PC-3 (cell line): Measurements from ENCODE around the gene FAM3B. TPM values are rescaled to one million over a fixed set of nuclear protein-coding genes. Genes with fewer than 3 reads are reported as not detected.

Source experiments
- ATAC-seq: fragments of 200-7000 bp; cut with Tn5 transposase; 2 replicates; pipeline ENCODE4 v1.9.1; 2020; ENCODE audit warnings: mild to moderate bottlenecking, moderate library complexity
- BruUV-seq: library from RNA; stranded (reverse); fragments of 400-500 nt; replicated peaks from 2 replicates; lab custom pipeline; 2021; lab: Mats Ljungman, UMichigan
- CTCF ChIA-PET: fragments of 300-600 bp; sonication (Branson Sonifier 250); formaldehyde crosslinking; loops from one replicate; lab custom pipeline; 2022; ENCODE audit warnings: antibody characterized with exemption; lab: Charles Lee
- POLR2A ChIA-PET: fragments of 300-600 bp; sonication (Branson Sonifier 250); formaldehyde crosslinking; loops from one replicate; lab custom pipeline; 2022; ENCODE audit warnings: antibody characterized with exemption; ENCODE audit not compliant: unreplicated experiment; lab: Charles Lee
- DNase-seq: peaks from one replicate; pipeline ENCODE4 v3.0.0-alpha.2; 2015
- H2AFZ ChIP-seq: fragments of 300-600 bp; sonication (generic); 2 replicates; pipeline ENCODE4 v1.6.0; 2016; ENCODE audit warnings: antibody characterized with exemption, low read length
- H3F3A ChIP-seq: fragments of 300-600 bp; sonication (generic); one replicate; pipeline ENCODE4 v1.6.0; 2017; ENCODE audit warnings: antibody characterized with exemption, low read length, control low read depth, mild to moderate bottlenecking; ENCODE audit not compliant: unreplicated experiment
- H3K27ac ChIP-seq: fragments of 300-600 bp; sonication (generic); 2 replicates; pipeline ENCODE4 v1.5.1; 2016; ENCODE audit warnings: mild to moderate bottlenecking, low read length
- H3K27me3 ChIP-seq: fragments of 300-600 bp; sonication (generic); 2 replicates; pipeline ENCODE4 v1.6.1; 2016; ENCODE audit warnings: low read length, mixed read lengths
- H3K36me3 ChIP-seq: fragments of 300-600 bp; sonication (generic); 2 replicates; pipeline ENCODE4 v1.6.1; 2016; ENCODE audit warnings: low read depth, mixed run types, low read length, mixed read lengths
- H3K4me1 ChIP-seq: fragments of 300-600 bp; sonication (generic); 2 replicates; pipeline ENCODE4 v1.5.1; 2016; ENCODE audit warnings: low read length; ENCODE audit not compliant: insufficient read depth
- H3K4me2 ChIP-seq: fragments of 300-600 bp; sonication (generic); 2 replicates; pipeline ENCODE4 v1.6.0; 2016; ENCODE audit warnings: low read length
- H3K4me3 ChIP-seq: fragments of 300-600 bp; sonication (generic); 2 replicates; pipeline ENCODE4 v1.5.1; 2016; ENCODE audit warnings: mild to moderate bottlenecking, low read length, mixed read lengths
- H3K79me2 ChIP-seq: fragments of 300-600 bp; sonication (generic); 2 replicates; pipeline ENCODE4 v1.6.1; 2017; ENCODE audit warnings: low read length, mixed read lengths
- H3K9ac ChIP-seq: fragments of 300-600 bp; sonication (generic); 2 replicates; pipeline ENCODE4 v1.6.0; 2016; ENCODE audit warnings: mild to moderate bottlenecking, low read length
- H3K9me2 ChIP-seq: fragments of 300-600 bp; sonication (generic); replicated peaks from 2 replicates; pipeline ENCODE4 v1.6.1; 2016; ENCODE audit warnings: mixed run types, low read length, mixed read lengths
- H3K9me3 ChIP-seq: fragments of 300-600 bp; sonication (generic); 2 replicates; pipeline ENCODE4 v1.6.1; 2016; ENCODE audit warnings: low read length, mixed read lengths
- H4K20me1 ChIP-seq: fragments of 300-600 bp; sonication (generic); 2 replicates; pipeline ENCODE4 v1.6.1; 2016; ENCODE audit warnings: low read length, mixed read lengths
- EZH2 ChIP-seq: fragments of 300-600 bp; sonication (generic); IDR thresholded peaks from one replicate; pipeline ENCODE4 v1.6.1; 2017; ENCODE audit warnings: antibody characterized with exemption, mild to moderate bottlenecking, low read length; ENCODE audit not compliant: unreplicated experiment
- EZH2phosphoT487 ChIP-seq: fragments of 300-600 bp; sonication (generic); IDR thresholded peaks from 2 replicates; pipeline ENCODE4 v1.6.1; 2018; ENCODE audit warnings: mild to moderate bottlenecking, antibody characterized with exemption, low read length, borderline replicate concordance
- intact Hi-C: fragments of 100-400 bp; cut with micrococcal nuclease; formaldehyde crosslinking; loops from 2 replicates; pipeline ENCODE4 v1.9.0; 2023
- total RNA-seq: library from RNA; depleted of rRNA; stranded (reverse); fragments of >200 nt; gene quantifications from 2 replicates; pipeline ENCODE4 v1.2.3, GENCODE V29; 2014
- TF ChIP-seq, protein P1 (sequence below): fragments of 300-600 bp; sonication (generic); conservative IDR thresholded peaks from 2 replicates; pipeline ENCODE4 v1.5.1; 2017; ENCODE audit warnings: antibody characterized with exemption, low read depth, mild to moderate bottlenecking, low read length

The FAM3B gene
- total RNA-seq, 1 experiment from 2014 or later, result not detected

- Histone ChIP-seq H3K9me3 (no peaks in the 10 kb centered on the region), H3K36me3 (no peaks in the 10 kb centered on the region), H3K4me3 (no peak overlapping the region), H3K9me2 (no peaks in the 10 kb centered on the region), H3K27ac (no peak overlapping the region), H3K79me2 (no peaks in the 10 kb centered on the region), H3F3A (no peaks in the 10 kb centered on the region), H3K27me3 (0 out of 2 replicates have a peak, but pooled peaks cover 10% of the 10 kb centered on the region), H2AFZ (no peak overlapping the region), H3K4me2 (no peak overlapping the region), H4K20me1 (no peaks in the 10 kb centered on the region), H3K9ac (no peak overlapping the region), H3K4me1 (no peaks in the 10 kb centered on the region)
- intact Hi-C loops, result no loop called here
- ChIA-PET POLR2A (no interaction called here), CTCF (no interaction called here)
- DNase-seq (no peak), ATAC-seq (no peak)
- BruUV-seq, result no TSS peak
- TF ChIP-seq, protein P1, sequence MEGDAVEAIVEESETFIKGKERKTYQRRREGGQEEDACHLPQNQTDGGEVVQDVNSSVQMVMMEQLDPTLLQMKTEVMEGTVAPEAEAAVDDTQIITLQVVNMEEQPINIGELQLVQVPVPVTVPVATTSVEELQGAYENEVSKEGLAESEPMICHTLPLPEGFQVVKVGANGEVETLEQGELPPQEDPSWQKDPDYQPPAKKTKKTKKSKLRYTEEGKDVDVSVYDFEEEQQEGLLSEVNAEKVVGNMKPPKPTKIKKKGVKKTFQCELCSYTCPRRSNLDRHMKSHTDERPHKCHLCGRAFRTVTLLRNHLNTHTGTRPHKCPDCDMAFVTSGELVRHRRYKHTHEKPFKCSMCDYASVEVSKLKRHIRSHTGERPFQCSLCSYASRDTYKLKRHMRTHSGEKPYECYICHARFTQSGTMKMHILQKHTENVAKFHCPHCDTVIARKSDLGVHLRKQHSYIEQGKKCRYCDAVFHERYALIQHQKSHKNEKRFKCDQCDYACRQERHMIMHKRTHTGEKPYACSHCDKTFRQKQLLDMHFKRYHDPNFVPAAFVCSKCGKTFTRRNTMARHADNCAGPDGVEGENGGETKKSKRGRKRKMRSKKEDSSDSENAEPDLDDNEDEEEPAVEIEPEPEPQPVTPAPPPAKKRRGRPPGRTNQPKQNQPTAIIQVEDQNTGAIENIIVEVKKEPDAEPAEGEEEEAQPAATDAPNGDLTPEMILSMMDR, result no peak
- TF ChIP-seq EZH2 (no peak), EZH2phosphoT487 (no peak)
These were observed 12.3 kb downstream of the FAM3B start for GRCh38 chr21:41328660-41329607.

DNA sequence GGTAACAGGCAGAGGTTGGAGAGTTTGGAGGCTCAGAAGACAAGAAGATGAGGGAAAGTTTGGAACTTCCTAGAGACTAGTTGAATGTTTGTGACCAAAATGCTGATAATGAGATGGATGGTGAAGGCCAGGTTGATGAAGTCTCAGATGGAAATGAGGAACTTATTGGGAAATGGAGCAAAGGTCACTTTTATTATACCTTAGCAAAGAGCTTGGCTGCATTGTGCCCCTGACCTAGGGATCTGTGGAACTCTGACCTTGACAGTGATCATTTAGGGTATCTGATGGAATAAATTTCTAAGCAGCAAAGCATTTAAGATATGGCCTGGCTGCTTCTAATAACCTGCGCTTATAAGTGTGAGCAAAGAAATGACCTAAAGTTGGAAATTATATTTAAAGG is 17.2 kb downstream of the FAM3B start:
- ChIA-PET CTCF (no interaction called here), POLR2A (no interaction called here)
- Histone ChIP-seq H3K36me3 (no peaks in the 10 kb centered on the region), H3K9ac (no peak overlapping the region), H3K27me3 (peaks cover 16% of the 10 kb centered on the region; the same call in 1 of the 2 replicates), H3K9me3 (no peaks in the 10 kb centered on the region), H3K4me1 (no peaks in the 10 kb centered on the region), H3F3A (no peaks in the 10 kb centered on the region), H3K4me3 (no peak overlapping the region), H4K20me1 (no peaks in the 10 kb centered on the region), H2AFZ (no peak overlapping the region), H3K79me2 (no peaks in the 10 kb centered on the region), H3K27ac (no peak overlapping the region), H3K9me2 (no peaks in the 10 kb centered on the region), H3K4me2 (no peak overlapping the region)
- DNase-seq (no peak), ATAC-seq (no peak)
- intact Hi-C loops, result no loop called here
- TF ChIP-seq, protein P1, result no peak
- TF ChIP-seq EZH2phosphoT487, result no peak
- no peak for TF ChIP-seq EZH2
- BruUV-seq, result no TSS peak

GRCh38 chr21:41337515-41337914 is 20.9 kb downstream of the FAM3B start:
- H3K9me3 ChIP-seq, result 0 out of 2 replicates have a peak, but pooled peaks cover 4% of the 10 kb centered on the region
- no TSS peak for BruUV-seq

More at GRCh38 chr21:41337515-41337914, 20.9 kb downstream of the FAM3B start:
- intact Hi-C loops, result no loop called here
- TF ChIP-seq EZH2 (no peak), EZH2phosphoT487 (no peak)
- TF ChIP-seq, protein P1, result no peak
- H3K4me1 ChIP-seq, result no peaks in the 10 kb centered on the region
- H3K4me2 ChIP-seq, result no peak overlapping the region
- H3K9me2 ChIP-seq, result no peaks in the 10 kb centered on the region
- no peaks in the 10 kb centered on the region for H4K20me1 ChIP-seq
- no peak overlapping the region for H2AFZ ChIP-seq
- no peaks in the 10 kb centered on the region for H3K79me2 ChIP-seq
- H3K27ac ChIP-seq, result no peak overlapping the region
- DNase-seq (no peak), ATAC-seq (no peak)
- no peaks in the 10 kb centered on the region for H3K36me3 ChIP-seq
- no peak overlapping the region for H3K9ac ChIP-seq
- POLR2A ChIA-PET, result no interaction called here
- CTCF ChIA-PET, result no interaction called here
- H3F3A ChIP-seq, result no peaks in the 10 kb centered on the region
- no peak overlapping the region for H3K4me3 ChIP-seq
- peaks cover 11% of the 10 kb centered on the region; the same call in 1 of the 2 replicates for H3K27me3 ChIP-seq
